Testis (tissue), 3 donors: Measurements from ENCODE around the gene SYT11. TPM values are rescaled to one million over a fixed set of nuclear protein-coding genes. Genes with fewer than 3 reads are reported as not detected.

Experiments
- DNase-seq: peaks from one replicate; pipeline ENCODE4 v3.0.0-alpha.2; 2019
- H3K27ac ChIP-seq, 2 donors: fragments of 200-600 bp; sonication (generic); one replicate each; pipeline ENCODE4 v1.5.1; 2019
- H3K27me3 ChIP-seq: fragments of 200-600 bp; sonication (generic); one replicate; pipeline ENCODE4 v1.5.1; 2019
- H3K36me3 ChIP-seq: fragments of 200-600 bp; sonication (generic); one replicate; pipeline ENCODE4 v1.5.1; 2017; ENCODE audit warnings: low read depth; ENCODE audit errors: missing control alignments
- H3K4me1 ChIP-seq: fragments of 200-600 bp; sonication (generic); one replicate; pipeline ENCODE4 v1.5.1; 2019
- H3K4me3 ChIP-seq, 2 donors: fragments of 200-600 bp; sonication (generic); one replicate each; pipeline ENCODE4 v1.5.1; 2017 to 2019
- H3K9me3 ChIP-seq: fragments of 200-600 bp; sonication (generic); one replicate; pipeline ENCODE4 v1.5.1; 2017
- POLR2A ChIP-seq: fragments of 450-650 bp; IDR thresholded peaks from one replicate; pipeline ENCODE4 v1.6.1; 2017; ENCODE audit warnings: antibody characterized with exemption, mild to moderate bottlenecking, moderate library complexity
- WGBS, 2 donors: methylation state at CpG; one replicate each; pipeline ENCODE4 v1.1.5; 2018; 5-methylcytosine and 5-hydroxymethylcytosine counted together
- intact Hi-C: fragments of 100-400 bp; cut with DNase I; formaldehyde crosslinking; loops from one replicate; pipeline ENCODE4 v1.15.1; 2023; ENCODE audit warnings: low total_unique reads
- polyA plus RNA-seq: library from polyadenylated mRNA; stranded (reverse); fragments of 350-450 nt; fragmentation: Illumina TruSeq; extraction: RNeasy Lipid Tissue Mini Kit (QIAGEN cat#74804); gene quantifications from one replicate; pipeline ENCODE4 v1.2.3, GENCODE V29; 2014; ENCODE audit warnings: low read depth, low replicate concordance; ENCODE audit not compliant: insufficient read depth
- total RNA-seq, 2 donors: library from RNA; depleted of rRNA; stranded (reverse); fragments of >200 nt; gene quantifications; one replicate each; pipeline ENCODE4 v1.2.3, GENCODE V29; 2016
- TF ChIP-seq, protein P1 (sequence below), 3 experiments: fragments of 450-650 bp in 2 of 3; fragments of 200-600 bp in 1 of 3; sonication (generic) in 1 of 3; IDR thresholded peaks; one replicate each; pipeline ENCODE4 v1.5.1; 2016 to 2019; ENCODE audit warnings: antibody characterized with exemption in 3 of 3, mild to moderate bottlenecking in 2 of 3, moderate library complexity in 1 of 3

The SYT11 gene
- total and polyA plus RNA-seq, 3 donors from 2014 or later, result 17.9 to 23.4 (median 19.7) TPM

DNA sequence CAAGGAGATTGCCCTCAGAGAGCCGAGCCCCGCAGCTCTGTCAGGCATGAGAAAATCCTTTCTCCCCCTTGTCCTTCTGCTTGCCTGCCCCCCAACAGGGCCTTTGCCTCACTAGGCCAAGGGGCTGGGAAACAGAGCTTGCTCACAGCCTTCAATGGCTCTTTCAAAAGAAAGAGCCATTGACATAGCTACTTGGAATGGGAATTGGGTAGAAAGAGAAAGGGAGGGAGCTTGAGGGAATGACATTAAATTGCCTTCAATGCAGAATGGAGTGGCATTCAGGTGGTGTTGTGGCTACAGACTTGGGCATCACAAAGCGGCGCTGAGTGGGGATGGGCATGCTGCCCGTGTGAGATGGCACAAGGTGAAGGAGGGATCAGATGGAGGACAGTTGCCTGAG is 13.2 kb downstream of the SYT11 start:
- no peaks in the 10 kb centered on the region for H3K9me3 ChIP-seq
- H3K4me1 ChIP-seq, result peaks cover 25% of the 10 kb centered on the region
- TF ChIP-seq, protein P1, sequence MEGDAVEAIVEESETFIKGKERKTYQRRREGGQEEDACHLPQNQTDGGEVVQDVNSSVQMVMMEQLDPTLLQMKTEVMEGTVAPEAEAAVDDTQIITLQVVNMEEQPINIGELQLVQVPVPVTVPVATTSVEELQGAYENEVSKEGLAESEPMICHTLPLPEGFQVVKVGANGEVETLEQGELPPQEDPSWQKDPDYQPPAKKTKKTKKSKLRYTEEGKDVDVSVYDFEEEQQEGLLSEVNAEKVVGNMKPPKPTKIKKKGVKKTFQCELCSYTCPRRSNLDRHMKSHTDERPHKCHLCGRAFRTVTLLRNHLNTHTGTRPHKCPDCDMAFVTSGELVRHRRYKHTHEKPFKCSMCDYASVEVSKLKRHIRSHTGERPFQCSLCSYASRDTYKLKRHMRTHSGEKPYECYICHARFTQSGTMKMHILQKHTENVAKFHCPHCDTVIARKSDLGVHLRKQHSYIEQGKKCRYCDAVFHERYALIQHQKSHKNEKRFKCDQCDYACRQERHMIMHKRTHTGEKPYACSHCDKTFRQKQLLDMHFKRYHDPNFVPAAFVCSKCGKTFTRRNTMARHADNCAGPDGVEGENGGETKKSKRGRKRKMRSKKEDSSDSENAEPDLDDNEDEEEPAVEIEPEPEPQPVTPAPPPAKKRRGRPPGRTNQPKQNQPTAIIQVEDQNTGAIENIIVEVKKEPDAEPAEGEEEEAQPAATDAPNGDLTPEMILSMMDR (IDR thresholded peaks at IDR 0.05), result no peak
- TF ChIP-seq POLR2A, result no peak
- 90% methylated on average over 5 of the region's 5 CpGs for WGBS, 2 donors
- DNase-seq, result no peak
- H3K27me3 ChIP-seq, result no peaks in the 10 kb centered on the region
- no peak overlapping the region for H3K4me3 ChIP-seq
- no peak overlapping the region for H3K27ac ChIP-seq
- no peaks in the 10 kb centered on the region for H3K36me3 ChIP-seq
- intact Hi-C loops, result no loop called here

- Histone ChIP-seq H3K9me3 (no peaks in the 10 kb centered on the region), H3K4me3 (no peak overlapping the region), H3K27me3 (no peaks in the 10 kb centered on the region), H3K27ac (no peak overlapping the region), H3K4me1 (peaks cover 25% of the 10 kb centered on the region), H3K36me3 (no peaks in the 10 kb centered on the region)
- DNase-seq, result no peak
- intact Hi-C loops, result no loop called here
- 85 to 94% methylated on average over 9 of the region's 9 CpGs for WGBS, 2 donors
- TF ChIP-seq, protein P1 (IDR thresholded peaks at IDR 0.05), result no peak
- no peak for TF ChIP-seq POLR2A
Observed at GRCh38 chr1:155873860-155874259, 14.5 kb downstream of the SYT11 start.

DNA sequence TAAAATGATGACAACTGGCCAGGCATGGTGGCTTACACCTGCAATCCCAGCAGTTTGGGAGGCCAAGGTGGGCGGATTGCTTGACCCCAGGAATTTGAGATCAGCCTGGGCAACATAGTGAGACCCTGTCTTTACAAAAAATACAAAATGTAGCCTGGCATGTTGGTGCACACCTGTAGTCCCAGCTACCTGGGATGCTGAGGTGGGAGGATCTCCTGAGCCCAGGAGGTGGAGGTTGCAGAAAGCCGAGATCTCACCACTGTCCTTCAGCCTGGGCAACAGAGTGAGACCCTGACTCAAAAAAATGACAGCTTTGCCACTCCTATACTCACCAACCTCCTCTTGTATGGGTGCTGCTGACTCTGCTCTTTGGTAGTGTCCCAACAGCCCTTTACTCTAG is 18.6 kb downstream of the SYT11 start:
- Histone ChIP-seq H3K4me1 (no peaks in the 10 kb centered on the region), H3K27ac (no peak overlapping the region), H3K4me3 (no peak overlapping the region), H3K9me3 (no peaks in the 10 kb centered on the region), H3K36me3 (no peaks in the 10 kb centered on the region), H3K27me3 (no peaks in the 10 kb centered on the region)
- TF ChIP-seq, protein P1 (IDR thresholded peaks at IDR 0.05), result no peak
- no peak for TF ChIP-seq POLR2A
- intact Hi-C loops, result no loop called here
- 76 to 92% methylated on average over 2 of the region's 2 CpGs for WGBS, 2 donors
- no peak for DNase-seq

DNA sequence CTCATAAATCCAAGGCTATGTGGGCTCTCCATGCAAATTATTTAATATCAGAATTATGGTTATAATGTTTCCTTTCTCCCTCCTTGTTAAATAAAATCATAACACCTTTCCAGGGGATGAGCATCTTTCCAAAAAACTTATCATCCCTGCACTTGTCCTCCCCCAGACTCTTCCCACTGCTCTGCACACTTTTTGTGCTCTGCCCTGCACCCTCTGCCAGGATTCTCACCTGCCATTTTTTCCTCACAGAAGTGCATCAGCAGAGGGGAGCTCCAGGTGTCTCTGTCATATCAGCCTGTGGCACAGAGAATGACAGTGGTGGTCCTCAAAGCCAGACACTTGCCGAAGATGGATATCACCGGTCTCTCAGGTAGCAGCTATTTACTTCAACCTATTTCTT is 20.9 kb downstream of the SYT11 start:
- Histone ChIP-seq H3K27ac (no peak overlapping the region), H3K4me3 (no peak overlapping the region), H3K36me3 (no peaks in the 10 kb centered on the region), H3K4me1 (peaks cover 13% of the 10 kb centered on the region), H3K9me3 (no peaks in the 10 kb centered on the region), H3K27me3 (no peaks in the 10 kb centered on the region)
- DNase-seq, result no peak
- intact Hi-C loops, result no loop called here
- WGBS, 2 donors, result 82 to 95% methylated on average over 2 of the region's 2 CpGs
- TF ChIP-seq POLR2A, result no peak
- TF ChIP-seq, protein P1 (IDR thresholded peaks at IDR 0.05), result no peak

DNA sequence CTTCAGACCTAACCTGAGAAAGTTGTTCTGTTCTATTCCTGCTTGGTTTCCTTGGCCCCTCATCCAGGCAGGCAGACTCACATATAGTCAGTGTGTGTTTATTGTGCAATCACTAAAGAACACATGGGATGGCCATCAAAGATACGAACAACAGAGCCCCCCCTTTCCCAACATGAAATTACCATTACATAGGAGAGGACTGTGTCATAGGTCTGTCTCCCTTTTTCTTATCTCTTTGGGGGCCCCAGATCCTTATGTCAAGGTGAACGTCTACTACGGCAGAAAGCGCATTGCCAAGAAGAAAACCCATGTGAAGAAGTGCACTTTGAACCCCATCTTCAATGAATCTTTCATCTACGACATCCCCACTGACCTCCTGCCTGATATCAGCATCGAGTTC is 21.6 kb downstream of the SYT11 start:
- H3K4me3 ChIP-seq, result no peak overlapping the region
- TF ChIP-seq, protein P1 (IDR thresholded peaks at IDR 0.05), result no peak
- TF ChIP-seq POLR2A, result no peak
- no peak for DNase-seq
- H3K27me3 ChIP-seq, result no peaks in the 10 kb centered on the region
- peaks cover 13% of the 10 kb centered on the region for H3K4me1 ChIP-seq
- intact Hi-C loops, result no loop called here
- H3K9me3 ChIP-seq, result no peaks in the 10 kb centered on the region
- no peak overlapping the region for H3K27ac ChIP-seq
- WGBS, 2 donors, result 82 to 85% methylated on average over 6 of the region's 6 CpGs
- no peaks in the 10 kb centered on the region for H3K36me3 ChIP-seq
